OCI-LY7 (cell line): Measurements from ENCODE around the gene SDHA. TPM values are rescaled to one million over a fixed set of nuclear protein-coding genes. Genes with fewer than 3 reads are reported as not detected.
"Not testable (repeated sequence)": the region's sequence is repeated elsewhere in the genome, so short reads cannot be mapped to it uniquely, and the experiment has no call there.

Source experiments
- BruUV-seq: library from RNA; stranded (reverse); fragments of 400-500 nt; replicated peaks from 2 replicates; lab custom pipeline; 2021; lab: Mats Ljungman, UMichigan
- CTCF ChIA-PET: fragments of 300-600 bp; sonication (Branson Sonifier 250); formaldehyde crosslinking; loops from one replicate; lab custom pipeline; 2022; ENCODE audit warnings: antibody characterized with exemption; ENCODE audit not compliant: unreplicated experiment; lab: Charles Lee
- POLR2A ChIA-PET: fragments of 300-600 bp; sonication (Branson Sonifier 250); formaldehyde crosslinking; loops from one replicate; lab custom pipeline; 2022; ENCODE audit warnings: antibody characterized with exemption; lab: Charles Lee
- DNase-seq: peaks from one replicate; pipeline ENCODE4 v3.0.0-alpha.2; 2015; ENCODE audit warnings: low spot score
- H2AFZ ChIP-seq: fragments of 200-600 bp; sonication (generic), shearing (Covaris generic); 2 replicates; pipeline ENCODE4 v1.6.1; 2014; ENCODE audit warnings: mild to moderate bottlenecking, antibody characterized with exemption, low read length, moderate library complexity
- H3K27ac ChIP-seq: fragments of 200-600 bp; sonication (generic); 2 replicates; pipeline ENCODE4 v1.5.1; 2014; ENCODE audit warnings: mixed run types, low read depth, mild to moderate bottlenecking, moderate library complexity, low read length, inconsistent platforms; ENCODE audit not compliant: poor library complexity, severe bottlenecking
- H3K36me3 ChIP-seq: fragments of 200-600 bp; sonication (generic); 2 replicates; pipeline ENCODE4 v1.6.1; 2014; ENCODE audit warnings: mild to moderate bottlenecking, antibody characterized with exemption, low read length, moderate library complexity, mixed read lengths; ENCODE audit not compliant: insufficient read depth
- H3K4me1 ChIP-seq: fragments of 200-600 bp; sonication (generic); 2 replicates; pipeline ENCODE4 v1.5.1; 2014; ENCODE audit warnings: mild to moderate bottlenecking, low read length; ENCODE audit not compliant: insufficient read depth, poor library complexity, severe bottlenecking
- H3K4me2 ChIP-seq: fragments of 200-600 bp; sonication (generic); 2 replicates; pipeline ENCODE4 v1.6.1; 2014; ENCODE audit warnings: mild to moderate bottlenecking, low read length
- H3K4me3 ChIP-seq: fragments of 200-600 bp; sonication (generic); 2 replicates; pipeline ENCODE4 v1.5.1; 2014; ENCODE audit warnings: mild to moderate bottlenecking, low read depth, low read length; ENCODE audit not compliant: poor library complexity, severe bottlenecking
- H3K79me2 ChIP-seq: fragments of 200-600 bp; sonication (generic); 2 replicates; pipeline ENCODE4 v1.6.1; 2016; ENCODE audit warnings: low read depth, mild to moderate bottlenecking, low read length, moderate library complexity, mixed read lengths; ENCODE audit not compliant: insufficient read depth
- H3K9me2 ChIP-seq: fragments of 200-600 bp; sonication (generic); 2 replicates; pipeline ENCODE4 v1.6.1; 2016; ENCODE audit warnings: mild to moderate bottlenecking, low read length, mixed read lengths; ENCODE audit not compliant: insufficient read depth
- H3K9me3 ChIP-seq: fragments of 200-600 bp; sonication (generic); 2 replicates; pipeline ENCODE4 v1.6.1; 2014; ENCODE audit warnings: mild to moderate bottlenecking, mixed run types, low read length, mixed read lengths
- H4K20me1 ChIP-seq: fragments of 200-600 bp; sonication (generic); 2 replicates; pipeline ENCODE4 v1.6.1; 2014; ENCODE audit warnings: mild to moderate bottlenecking, antibody characterized with exemption, low read length, moderate library complexity, mixed read lengths; ENCODE audit not compliant: insufficient read depth
- intact Hi-C: fragments of 100-400 bp; cut with micrococcal nuclease; formaldehyde crosslinking; loops from one replicate; pipeline ENCODE4 v1.10.0; 2022; ENCODE audit not compliant: unreplicated experiment
- total RNA-seq, 2 experiments: library from RNA; depleted of rRNA in 1 of 2; stranded (reverse); fragments of >200 nt in 1 of 2; shearing (Covaris generic) in 1 of 2; gene quantifications; 2 replicates each; pipeline ENCODE4 v1.2.3, GENCODE V29; 2014 to 2022

SDHA gene
- total RNA-seq, 2 experiments from 2014 or later, result 147 to 167 TPM

GRCh38 chr5:243683-244367 lies 25.7 kb downstream of the SDHA start:
- H4K20me1 ChIP-seq, DNase-seq, H2AFZ ChIP-seq, H3K4me2 ChIP-seq, CTCF ChIA-PET, BruUV-seq, intact Hi-C loops, H3K4me3 ChIP-seq, H3K9me2 ChIP-seq, H3K9me3 ChIP-seq, H3K27ac ChIP-seq, POLR2A ChIA-PET, H3K4me1 ChIP-seq, H3K79me2 ChIP-seq: not testable (repeated sequence)
- peaks cover 96% of the 10 kb centered on the region for H3K36me3 ChIP-seq

DNA sequence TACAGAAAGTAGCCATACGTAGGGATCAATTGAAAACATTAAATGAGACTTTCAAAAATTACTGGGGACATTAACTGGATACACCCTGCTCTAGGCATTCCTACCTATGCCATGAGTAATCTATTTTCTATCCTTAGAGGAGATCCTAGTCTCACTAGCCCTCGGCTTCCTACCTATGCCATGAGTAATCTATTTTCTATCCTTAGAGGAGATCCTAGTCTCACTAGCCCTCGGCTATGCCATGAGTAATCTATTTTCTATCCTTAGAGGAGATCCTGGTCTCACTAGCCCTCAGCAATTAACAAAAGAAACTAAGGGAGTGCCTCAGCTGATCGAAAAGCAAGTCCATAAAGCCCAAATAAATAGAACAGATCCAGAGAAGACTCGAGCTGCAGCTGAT lies 27.6 kb downstream of the SDHA start:
- H3K79me2 ChIP-seq, CTCF ChIA-PET, intact Hi-C loops, H2AFZ ChIP-seq, DNase-seq, H3K9me3 ChIP-seq, H3K4me2 ChIP-seq, BruUV-seq, H4K20me1 ChIP-seq, H3K4me1 ChIP-seq, H3K9me2 ChIP-seq, H3K4me3 ChIP-seq, H3K27ac ChIP-seq: not testable (repeated sequence)
- POLR2A ChIA-PET, result interaction anchor here (0.7 kb wide), 1 partner anchor 524 kb away, joined by 5 read pairs; no protein-coding TSS in a partner anchor
- H3K36me3 ChIP-seq, result peaks cover 92% of the 10 kb centered on the region

DNA sequence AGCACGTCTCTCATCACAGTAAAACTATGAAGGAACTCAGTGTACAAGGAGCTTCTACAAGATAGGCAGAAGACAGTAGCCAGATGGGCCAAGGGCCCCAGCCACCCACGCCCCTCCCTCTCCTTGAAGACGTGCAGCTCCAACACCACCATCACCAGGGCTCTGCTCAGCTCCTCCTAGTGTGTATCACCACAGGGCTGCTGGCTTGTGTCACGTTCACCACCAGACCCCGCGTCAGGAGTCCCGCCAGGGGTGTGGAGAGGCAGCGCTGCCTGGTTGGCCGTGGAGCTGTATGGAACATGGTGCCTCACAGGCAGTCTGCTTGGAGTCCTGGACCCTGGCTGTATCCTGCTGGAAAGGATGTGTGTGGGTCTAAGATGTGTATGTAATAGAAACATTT lies 32.3 kb downstream of the SDHA start:
- H3K9me3 ChIP-seq, H3K4me1 ChIP-seq, H3K4me2 ChIP-seq, H4K20me1 ChIP-seq, POLR2A ChIA-PET, H2AFZ ChIP-seq, BruUV-seq, DNase-seq, H3K27ac ChIP-seq, H3K9me2 ChIP-seq, H3K4me3 ChIP-seq, intact Hi-C loops, H3K79me2 ChIP-seq, CTCF ChIA-PET: not testable (repeated sequence)
- H3K36me3 ChIP-seq, result peaks cover 77% of the 10 kb centered on the region

- H3K4me3 ChIP-seq, H3K9me3 ChIP-seq, POLR2A ChIA-PET, H3K27ac ChIP-seq, H3K79me2 ChIP-seq, BruUV-seq, H2AFZ ChIP-seq, DNase-seq, H3K4me2 ChIP-seq, H3K4me1 ChIP-seq, intact Hi-C loops, H3K9me2 ChIP-seq, CTCF ChIA-PET, H4K20me1 ChIP-seq: not testable (repeated sequence)
- peaks cover 77% of the 10 kb centered on the region for H3K36me3 ChIP-seq
Observed at GRCh38 chr5:251016-251415, 32.9 kb downstream of the SDHA start.

GRCh38 chr5:251538-251937 lies 33.4 kb downstream of the SDHA start:
- H3K36me3 ChIP-seq, result peaks cover 77% of the 10 kb centered on the region
- H3K27ac ChIP-seq, CTCF ChIA-PET, DNase-seq, H3K4me1 ChIP-seq, H2AFZ ChIP-seq, H3K9me3 ChIP-seq, H3K4me3 ChIP-seq, H3K9me2 ChIP-seq, POLR2A ChIA-PET, H3K79me2 ChIP-seq, H4K20me1 ChIP-seq, BruUV-seq, H3K4me2 ChIP-seq, intact Hi-C loops: not testable (repeated sequence)

DNA sequence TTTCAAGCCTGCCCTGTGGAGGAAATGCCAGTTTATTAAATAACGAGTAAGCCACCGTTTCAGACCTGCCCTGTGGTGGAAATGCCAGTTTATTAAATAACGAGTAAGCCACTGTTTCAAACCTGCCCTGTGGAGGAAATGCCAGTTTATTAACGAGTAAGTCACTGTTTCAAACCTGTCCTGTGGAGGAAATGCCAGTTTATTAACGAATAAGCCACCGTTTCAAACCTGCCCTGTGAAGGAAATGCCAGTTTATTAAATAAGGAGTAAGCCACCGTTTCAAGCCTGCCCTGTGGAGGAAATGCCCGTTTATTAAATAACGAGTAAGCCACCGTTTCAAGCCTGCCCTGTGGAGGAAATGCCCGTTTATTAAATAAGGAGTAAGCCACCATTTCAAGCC lies 33.9 kb downstream of the SDHA start:
- H4K20me1 ChIP-seq, H2AFZ ChIP-seq, H3K79me2 ChIP-seq, H3K27ac ChIP-seq, DNase-seq, BruUV-seq, H3K9me3 ChIP-seq, H3K4me1 ChIP-seq, POLR2A ChIA-PET, H3K4me3 ChIP-seq, CTCF ChIA-PET, H3K4me2 ChIP-seq, H3K9me2 ChIP-seq, intact Hi-C loops: not testable (repeated sequence)
- H3K36me3 ChIP-seq, result peaks cover 77% of the 10 kb centered on the region
